Stimulated activated CD4-positive, alpha-beta T cell treated with anti-CD3 and anti-CD28 coated beads, Interleukin-1b, Interleukin-23, amount 100 ng/mL, for 4 hours (primary cell): ENCODE measurements around the gene TOLLIP.
"Not testable (repeated sequence)": the region's sequence is repeated elsewhere in the genome, so short reads cannot be mapped to it uniquely, and the experiment has no call there.

Experiments used
- DNase-seq, 2 donors: peaks; one replicate each; pipeline ENCODE4 v3.0.0-alpha.2; 2020; ENCODE audit warnings: low read depth in 2 of 2

Gene TOLLIP

DNA sequence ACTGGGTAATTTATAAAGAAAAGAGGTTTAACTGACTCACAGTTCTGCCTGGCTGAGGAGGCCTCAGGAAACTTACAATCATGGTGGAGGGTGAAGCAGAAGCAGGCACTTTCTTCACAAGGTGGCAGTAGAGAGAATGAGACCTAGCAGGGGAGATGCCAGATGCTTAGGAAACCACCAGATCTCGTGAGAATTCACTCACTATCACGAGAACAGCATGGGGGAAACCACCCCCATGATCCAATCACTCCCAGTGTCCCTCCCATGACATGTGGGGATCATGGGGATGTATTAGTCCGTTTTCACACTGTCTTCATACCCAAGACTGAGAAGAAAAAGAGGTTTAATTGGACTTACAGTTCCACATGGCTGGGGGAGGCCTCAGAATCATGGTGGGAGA is 45.0 kb downstream of the TOLLIP start:
- DNase-seq: peak in 1 of 2 donors; percentile 12

GRCh38 chr11:1263010-1263409 is 46.4 kb downstream of the TOLLIP start:
- DNase-seq: no peak

DNA sequence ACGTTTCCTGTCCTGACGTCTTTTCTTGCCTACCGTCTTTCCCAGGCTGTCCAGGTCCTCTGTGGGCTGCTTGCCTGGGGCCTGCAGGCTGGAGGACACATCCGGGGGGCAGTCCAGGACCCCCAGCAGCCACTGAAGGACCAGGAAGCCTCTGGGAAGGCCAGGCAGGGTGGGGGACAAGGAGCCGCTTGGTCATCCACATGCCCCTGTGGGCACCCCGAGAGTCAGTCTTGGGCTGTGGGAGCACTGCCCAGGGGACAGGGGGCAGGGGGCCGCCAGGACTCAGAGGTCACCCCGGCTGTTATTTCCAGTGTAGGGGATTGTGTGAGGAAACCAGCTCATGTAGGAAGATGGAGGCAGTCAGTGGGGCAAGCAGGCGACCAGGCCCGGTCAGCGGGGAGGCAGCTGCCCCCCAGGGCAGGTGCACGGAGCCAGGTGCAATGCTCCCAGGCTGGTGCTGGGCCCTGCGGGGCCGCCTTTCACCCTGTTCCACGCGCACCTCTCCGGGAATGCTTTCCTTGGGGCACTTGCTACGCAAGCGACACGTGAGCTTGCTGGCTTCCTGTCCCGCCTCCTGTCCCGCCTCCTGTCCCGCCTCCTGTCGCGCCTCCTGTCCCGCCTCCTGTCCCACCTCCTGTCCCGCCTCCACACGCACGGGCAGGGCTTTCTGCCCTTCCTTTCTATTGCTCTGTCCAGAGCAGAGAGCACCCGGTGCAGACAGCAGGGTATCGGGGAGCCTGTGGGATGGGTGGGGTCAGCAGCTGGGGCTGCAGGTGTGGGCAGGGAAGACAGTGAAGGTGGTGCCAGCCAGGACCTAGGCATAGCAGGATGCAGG is 47.0 kb downstream of the TOLLIP start:
- DNase-seq: peak; percentile 81 to 83

- DNase-seq: no peak
Measured at GRCh38 chr11:1261241-1262071, 48.0 kb downstream of the TOLLIP start.

- DNase-seq: no peak
Measured at GRCh38 chr11:1260620-1261019, 48.8 kb downstream of the TOLLIP start.

DNA sequence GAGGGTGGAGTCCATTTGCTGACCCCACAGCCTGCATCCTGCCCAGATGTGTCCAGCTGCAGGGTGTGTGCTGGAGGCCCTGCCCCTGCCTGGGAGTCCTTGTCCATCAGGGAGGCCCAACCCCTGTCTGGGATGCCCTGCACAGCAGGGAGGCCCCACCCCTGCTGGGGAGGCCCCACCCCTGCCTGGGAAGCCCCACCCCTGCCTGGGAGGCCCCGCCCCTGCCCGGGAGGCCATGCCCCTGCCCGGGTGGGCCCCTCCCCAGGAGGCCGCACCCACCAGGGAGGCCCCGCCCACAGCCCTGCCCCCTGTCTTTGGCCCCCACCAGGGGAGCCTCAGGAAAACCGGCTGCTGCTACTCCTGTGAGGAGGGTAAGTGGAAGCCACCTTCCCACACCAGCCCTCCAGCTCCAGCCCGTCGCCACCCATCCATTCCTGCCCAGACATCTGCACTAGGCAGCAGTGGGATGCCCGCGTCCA is 49.4 kb downstream of the TOLLIP start:
- DNase-seq: peak; percentile 8 to 32

GRCh38 chr11:1259561-1259960 is 49.9 kb downstream of the TOLLIP start:
- DNase-seq: no peak

GRCh38 chr11:1259076-1259461 is 50.4 kb downstream of the TOLLIP start:
- no peak for DNase-seq

DNA sequence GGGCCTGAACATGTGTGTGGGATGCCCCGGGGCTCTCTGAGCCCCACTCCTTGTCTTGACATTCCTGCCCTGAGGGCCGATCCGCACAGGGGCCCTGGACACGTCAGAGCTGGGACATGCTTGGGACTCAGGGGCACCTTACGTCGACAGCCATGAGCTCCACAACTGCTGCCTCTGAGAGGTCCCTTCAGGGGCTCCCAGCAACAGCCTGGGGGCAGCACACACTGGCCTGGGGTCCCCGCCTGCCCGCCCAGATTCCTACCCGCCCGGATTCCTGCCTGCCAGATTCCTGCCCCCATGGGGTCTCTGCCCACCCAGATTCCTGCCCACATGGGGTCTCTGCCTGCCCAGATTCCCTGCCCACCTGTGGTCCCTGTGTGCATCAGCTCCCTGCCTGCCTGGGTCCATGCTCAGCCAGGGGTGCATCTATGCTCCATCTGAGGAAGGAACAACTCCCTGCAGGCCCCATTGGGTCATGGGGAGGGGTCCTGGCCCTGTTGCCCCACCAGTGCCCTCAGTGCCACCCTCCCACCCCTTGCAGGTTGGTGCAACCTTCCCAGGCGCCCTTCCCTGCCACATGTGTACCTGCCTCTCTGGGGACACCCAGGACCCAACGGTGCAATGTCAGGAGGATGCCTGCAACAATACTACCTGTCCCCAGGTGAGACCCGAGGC is 50.9 kb downstream of the TOLLIP start:
- no peak for DNase-seq

DNA sequence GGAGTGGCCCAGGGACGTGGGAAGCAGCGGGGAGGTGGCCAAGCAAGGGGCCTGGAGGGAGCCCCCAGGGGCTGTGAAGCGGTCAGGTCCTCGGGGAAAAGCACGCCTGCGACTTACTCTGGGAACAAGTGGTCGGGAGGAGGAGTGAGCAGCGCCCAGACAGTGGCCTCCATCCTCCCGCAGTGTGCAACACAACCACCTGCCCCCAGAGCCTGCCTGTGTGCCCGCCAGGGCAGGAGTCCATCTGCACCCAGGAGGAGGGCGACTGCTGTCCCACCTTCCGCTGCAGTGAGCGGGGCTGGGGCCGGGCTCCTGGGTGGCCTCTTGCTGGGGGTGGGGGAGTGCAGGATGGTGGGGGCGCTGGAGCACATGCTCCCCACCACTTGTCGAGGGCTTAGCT is 51.5 kb downstream of the TOLLIP start:
- DNase-seq: no peak

GRCh38 chr11:1257366-1257765 is 52.1 kb downstream of the TOLLIP start:
- no peak for DNase-seq

DNA sequence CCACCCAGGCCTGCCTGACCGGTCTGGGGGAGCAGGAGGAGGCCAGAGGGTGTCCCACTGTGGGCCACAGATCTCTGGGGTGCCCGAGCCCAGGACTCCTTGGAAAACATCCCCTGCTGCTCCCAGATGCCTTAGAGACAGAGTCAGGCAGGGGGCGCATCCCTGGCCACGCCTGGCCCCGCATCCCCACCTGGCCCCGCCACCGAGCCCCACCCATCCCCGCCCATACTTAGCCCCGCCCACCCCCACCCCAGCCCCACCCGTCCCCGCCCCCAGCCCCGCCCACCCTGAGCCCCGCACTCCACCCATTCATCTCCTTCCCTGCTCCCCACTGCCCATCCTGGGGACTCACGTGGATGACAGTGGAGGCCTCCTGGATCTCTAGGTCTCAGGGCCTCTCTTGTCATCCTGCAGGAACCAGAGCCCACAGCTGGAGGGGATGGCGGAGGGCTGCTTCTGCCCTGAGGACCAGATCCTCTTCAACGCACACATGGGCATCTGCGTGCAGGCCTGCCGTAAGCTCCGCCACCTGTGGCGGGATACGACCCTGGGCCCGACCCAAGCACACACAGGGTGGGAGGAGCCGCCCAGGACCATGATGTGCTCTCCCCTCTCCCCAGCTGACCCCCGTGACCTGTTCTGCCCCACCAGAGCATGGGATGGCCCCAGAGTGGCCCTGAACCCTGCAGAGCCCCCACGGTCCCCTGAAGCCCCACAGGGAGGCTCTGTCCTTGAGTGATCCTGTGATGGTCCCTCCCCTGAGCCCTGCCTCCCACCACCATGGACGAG is 53.0 kb downstream of the TOLLIP start:
- no peak for DNase-seq

- no peak for DNase-seq
Measured at GRCh38 chr11:1255151-1255550, 54.3 kb downstream of the TOLLIP start.

DNA sequence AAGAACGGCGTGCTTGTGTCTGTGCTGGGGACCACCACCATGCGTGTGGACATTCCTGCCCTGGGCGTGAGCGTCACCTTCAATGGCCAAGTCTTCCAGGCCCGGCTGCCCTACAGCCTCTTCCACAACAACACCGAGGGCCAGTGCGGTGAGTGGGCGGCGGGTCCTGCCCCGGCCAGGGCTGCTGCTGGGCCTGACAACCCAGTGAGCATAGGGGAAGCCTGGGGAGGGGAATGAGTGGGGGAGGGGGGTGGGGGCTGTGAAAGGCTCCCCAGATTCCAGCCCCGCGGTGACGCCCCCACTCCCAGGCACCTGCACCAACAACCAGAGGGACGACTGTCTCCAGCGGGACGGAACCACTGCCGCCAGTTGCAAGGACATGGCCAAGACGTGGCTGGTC is 54.7 kb downstream of the TOLLIP start:
- DNase-seq: no peak

GRCh38 chr11:1254086-1254648 is 55.3 kb downstream of the TOLLIP start:
- DNase-seq: no peak

- no peak for DNase-seq
Measured at GRCh38 chr11:1253103-1253485, 56.3 kb downstream of the TOLLIP start.

GRCh38 chr11:1252371-1253102 is 56.9 kb downstream of the TOLLIP start:
- no peak for DNase-seq

GRCh38 chr11:1251236-1251770 is 58.1 kb downstream of the TOLLIP start:
- no peak for DNase-seq

GRCh38 chr11:1250411-1250810 is 59.0 kb downstream of the TOLLIP start:
- not testable (repeated sequence) for DNase-seq

GRCh38 chr11:1248951-1249350 is 60.5 kb downstream of the TOLLIP start:
- not testable (repeated sequence) for DNase-seq
